Testis (tissue), 2 donors: ENCODE results near the gene DAP.

Source experiments
- POLR2A ChIP-seq: fragments of 450-650 bp; IDR thresholded peaks from one replicate; pipeline ENCODE4 v1.6.1; 2017; ENCODE audit warnings: antibody characterized with exemption, mild to moderate bottlenecking, moderate library complexity
- TF ChIP-seq, protein P1 (sequence below), 3 experiments: fragments of 450-650 bp in 2 of 3; fragments of 200-600 bp in 1 of 3; sonication (generic) in 1 of 3; IDR thresholded peaks; one replicate each; pipeline ENCODE4 v1.5.1; 2016 to 2019; ENCODE audit warnings: antibody characterized with exemption in 3 of 3, mild to moderate bottlenecking in 2 of 3, moderate library complexity in 1 of 3

DNA sequence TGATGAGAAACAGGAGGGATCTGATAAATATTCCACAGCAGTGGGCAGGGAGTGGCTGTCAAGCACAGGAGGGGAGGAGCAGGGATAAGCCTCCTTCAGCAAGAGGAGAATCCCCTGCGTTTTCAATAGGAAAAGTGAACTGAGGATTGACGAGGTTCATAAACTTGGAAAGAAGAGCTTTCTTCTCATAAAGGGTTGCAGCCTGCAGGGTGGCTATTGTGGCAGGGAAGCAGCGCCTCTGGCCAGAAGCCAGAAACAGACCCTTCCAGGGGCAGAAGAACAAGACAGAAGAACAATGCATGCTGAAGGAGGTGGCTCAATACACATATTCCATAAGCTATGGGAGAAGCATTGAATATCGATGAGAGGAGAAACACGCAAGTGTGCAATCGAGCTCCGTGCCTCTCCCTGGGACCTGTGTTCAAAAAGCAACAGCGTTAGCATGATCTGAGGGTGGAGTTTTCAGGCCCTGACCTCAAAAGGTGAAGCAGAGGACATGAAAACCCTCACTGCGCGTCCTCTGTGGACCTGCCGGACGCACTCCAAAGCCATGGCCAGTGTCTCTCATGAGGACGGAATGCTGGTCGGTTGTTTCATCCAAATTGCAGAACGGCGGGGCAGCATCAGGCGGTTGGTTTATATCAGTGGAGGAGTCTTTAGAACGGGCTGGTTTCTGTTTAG, 129.6 kb downstream of the DAP start:
- TF ChIP-seq, protein P1, sequence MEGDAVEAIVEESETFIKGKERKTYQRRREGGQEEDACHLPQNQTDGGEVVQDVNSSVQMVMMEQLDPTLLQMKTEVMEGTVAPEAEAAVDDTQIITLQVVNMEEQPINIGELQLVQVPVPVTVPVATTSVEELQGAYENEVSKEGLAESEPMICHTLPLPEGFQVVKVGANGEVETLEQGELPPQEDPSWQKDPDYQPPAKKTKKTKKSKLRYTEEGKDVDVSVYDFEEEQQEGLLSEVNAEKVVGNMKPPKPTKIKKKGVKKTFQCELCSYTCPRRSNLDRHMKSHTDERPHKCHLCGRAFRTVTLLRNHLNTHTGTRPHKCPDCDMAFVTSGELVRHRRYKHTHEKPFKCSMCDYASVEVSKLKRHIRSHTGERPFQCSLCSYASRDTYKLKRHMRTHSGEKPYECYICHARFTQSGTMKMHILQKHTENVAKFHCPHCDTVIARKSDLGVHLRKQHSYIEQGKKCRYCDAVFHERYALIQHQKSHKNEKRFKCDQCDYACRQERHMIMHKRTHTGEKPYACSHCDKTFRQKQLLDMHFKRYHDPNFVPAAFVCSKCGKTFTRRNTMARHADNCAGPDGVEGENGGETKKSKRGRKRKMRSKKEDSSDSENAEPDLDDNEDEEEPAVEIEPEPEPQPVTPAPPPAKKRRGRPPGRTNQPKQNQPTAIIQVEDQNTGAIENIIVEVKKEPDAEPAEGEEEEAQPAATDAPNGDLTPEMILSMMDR (IDR thresholded peaks at IDR 0.05): no peak
- no peak for TF ChIP-seq POLR2A
